Astrocyte (in vitro differentiated cells and primary cell): ENCODE measurements around the gene NPLOC4.

Source experiments
- EZH2 ChIP-seq: IDR thresholded peaks from 2 replicates; pipeline ENCODE4 v1.6.1; 2012; ENCODE audit warnings: mild to moderate bottlenecking, low read length, inconsistent platforms; ENCODE audit not compliant: insufficient read depth
- TF ChIP-seq, protein P1 (sequence below): IDR thresholded peaks from 2 replicates; pipeline ENCODE4 v1.5.1; 2011; ENCODE audit warnings: low read depth, mild to moderate bottlenecking, inconsistent platforms, low read length, moderate library complexity; ENCODE audit not compliant: insufficient read depth

DNA sequence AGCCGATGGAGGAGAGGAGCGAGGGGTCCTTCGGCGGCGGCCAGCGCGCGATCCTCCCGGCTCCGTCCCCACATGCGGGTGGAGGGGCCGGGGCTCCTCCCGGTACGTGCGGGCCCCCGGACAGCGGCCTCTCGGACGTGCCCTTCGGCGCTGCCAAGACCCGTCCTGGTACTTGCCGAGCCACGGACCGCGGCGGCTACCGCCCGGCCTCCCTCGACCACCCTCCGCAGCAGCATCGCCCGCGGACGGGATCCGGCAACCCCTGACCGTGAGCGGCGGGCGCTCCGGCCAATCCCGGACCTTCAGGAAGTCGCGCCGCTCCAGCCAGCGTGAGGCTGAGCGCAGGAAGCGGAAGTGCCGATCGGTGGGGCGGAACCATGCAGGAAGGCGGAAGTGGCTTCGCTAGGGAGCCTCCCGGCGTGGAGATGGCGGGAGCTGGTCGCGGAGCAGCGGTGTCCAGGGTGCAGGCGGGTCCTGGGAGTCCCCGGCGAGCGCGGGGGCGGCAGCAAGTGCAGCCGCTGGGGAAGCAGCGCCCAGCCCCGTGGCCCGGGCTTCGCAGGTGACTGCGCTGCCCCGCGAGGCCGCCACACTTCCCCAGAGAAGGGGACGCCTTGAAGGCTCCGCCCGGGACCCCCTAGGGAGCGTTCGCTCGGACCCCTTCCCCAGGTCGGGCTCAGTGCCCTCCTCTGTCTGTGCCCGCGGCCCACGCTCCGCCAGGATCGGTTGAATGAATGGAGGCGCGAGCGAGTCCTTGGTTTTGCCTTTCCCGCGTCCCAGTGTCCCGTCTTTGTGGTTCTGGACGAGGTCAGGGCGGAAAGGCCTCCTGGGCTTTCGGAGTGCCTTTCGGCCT, 29.7 kb upstream of the NPLOC4 start, which contains the start of the genes CCDC137 and OXLD1:
- TF ChIP-seq, protein P1, sequence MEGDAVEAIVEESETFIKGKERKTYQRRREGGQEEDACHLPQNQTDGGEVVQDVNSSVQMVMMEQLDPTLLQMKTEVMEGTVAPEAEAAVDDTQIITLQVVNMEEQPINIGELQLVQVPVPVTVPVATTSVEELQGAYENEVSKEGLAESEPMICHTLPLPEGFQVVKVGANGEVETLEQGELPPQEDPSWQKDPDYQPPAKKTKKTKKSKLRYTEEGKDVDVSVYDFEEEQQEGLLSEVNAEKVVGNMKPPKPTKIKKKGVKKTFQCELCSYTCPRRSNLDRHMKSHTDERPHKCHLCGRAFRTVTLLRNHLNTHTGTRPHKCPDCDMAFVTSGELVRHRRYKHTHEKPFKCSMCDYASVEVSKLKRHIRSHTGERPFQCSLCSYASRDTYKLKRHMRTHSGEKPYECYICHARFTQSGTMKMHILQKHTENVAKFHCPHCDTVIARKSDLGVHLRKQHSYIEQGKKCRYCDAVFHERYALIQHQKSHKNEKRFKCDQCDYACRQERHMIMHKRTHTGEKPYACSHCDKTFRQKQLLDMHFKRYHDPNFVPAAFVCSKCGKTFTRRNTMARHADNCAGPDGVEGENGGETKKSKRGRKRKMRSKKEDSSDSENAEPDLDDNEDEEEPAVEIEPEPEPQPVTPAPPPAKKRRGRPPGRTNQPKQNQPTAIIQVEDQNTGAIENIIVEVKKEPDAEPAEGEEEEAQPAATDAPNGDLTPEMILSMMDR, result no peak
- no peak for TF ChIP-seq EZH2
